ENCODE data around the gene MBIP.

GRCh38 chr14:36275741-36276140, 44.7 kb downstream of the MBIP start:
- TF ChIP-seq CTCF (IDR thresholded peaks at IDR 0.05), result no peak
- TF ChIP-seq, protein P1, sequence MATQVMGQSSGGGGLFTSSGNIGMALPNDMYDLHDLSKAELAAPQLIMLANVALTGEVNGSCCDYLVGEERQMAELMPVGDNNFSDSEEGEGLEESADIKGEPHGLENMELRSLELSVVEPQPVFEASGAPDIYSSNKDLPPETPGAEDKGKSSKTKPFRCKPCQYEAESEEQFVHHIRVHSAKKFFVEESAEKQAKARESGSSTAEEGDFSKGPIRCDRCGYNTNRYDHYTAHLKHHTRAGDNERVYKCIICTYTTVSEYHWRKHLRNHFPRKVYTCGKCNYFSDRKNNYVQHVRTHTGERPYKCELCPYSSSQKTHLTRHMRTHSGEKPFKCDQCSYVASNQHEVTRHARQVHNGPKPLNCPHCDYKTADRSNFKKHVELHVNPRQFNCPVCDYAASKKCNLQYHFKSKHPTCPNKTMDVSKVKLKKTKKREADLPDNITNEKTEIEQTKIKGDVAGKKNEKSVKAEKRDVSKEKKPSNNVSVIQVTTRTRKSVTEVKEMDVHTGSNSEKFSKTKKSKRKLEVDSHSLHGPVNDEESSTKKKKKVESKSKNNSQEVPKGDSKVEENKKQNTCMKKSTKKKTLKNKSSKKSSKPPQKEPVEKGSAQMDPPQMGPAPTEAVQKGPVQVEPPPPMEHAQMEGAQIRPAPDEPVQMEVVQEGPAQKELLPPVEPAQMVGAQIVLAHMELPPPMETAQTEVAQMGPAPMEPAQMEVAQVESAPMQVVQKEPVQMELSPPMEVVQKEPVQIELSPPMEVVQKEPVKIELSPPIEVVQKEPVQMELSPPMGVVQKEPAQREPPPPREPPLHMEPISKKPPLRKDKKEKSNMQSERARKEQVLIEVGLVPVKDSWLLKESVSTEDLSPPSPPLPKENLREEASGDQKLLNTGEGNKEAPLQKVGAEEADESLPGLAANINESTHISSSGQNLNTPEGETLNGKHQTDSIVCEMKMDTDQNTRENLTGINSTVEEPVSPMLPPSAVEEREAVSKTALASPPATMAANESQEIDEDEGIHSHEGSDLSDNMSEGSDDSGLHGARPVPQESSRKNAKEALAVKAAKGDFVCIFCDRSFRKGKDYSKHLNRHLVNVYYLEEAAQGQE (IDR thresholded peaks at IDR 0.05; ENCODE audit: insufficient read depth in 1 of 2, low read depth in 2 of 2, low read length in 1 of 2), result no peak
